PC-3 (cell line): ENCODE results near the gene PDHX.

ENCODE experiments used
- CTCF ChIP-seq: fragments of 300-600 bp; sonication (generic); conservative IDR thresholded peaks from 2 replicates; pipeline ENCODE4 v1.5.1; 2017; ENCODE audit warnings: antibody characterized with exemption, low read depth, mild to moderate bottlenecking, low read length
- EZH2 ChIP-seq: fragments of 300-600 bp; sonication (generic); IDR thresholded peaks from one replicate; pipeline ENCODE4 v1.6.1; 2017; ENCODE audit warnings: antibody characterized with exemption, mild to moderate bottlenecking, low read length; ENCODE audit not compliant: unreplicated experiment
- EZH2phosphoT487 ChIP-seq: fragments of 300-600 bp; sonication (generic); IDR thresholded peaks from 2 replicates; pipeline ENCODE4 v1.6.1; 2018; ENCODE audit warnings: mild to moderate bottlenecking, antibody characterized with exemption, low read length, borderline replicate concordance

GRCh38 chr11:34999453-34999852 is 83.0 kb downstream of the PDHX start:
- TF ChIP-seq CTCF (no peak), EZH2 (no peak), EZH2phosphoT487 (no peak)
